Astrocyte of the spinal cord (primary cell): ENCODE measurements around the gene BCORL1.

ENCODE experiments used
- DNase-seq: peaks from one replicate; pipeline ENCODE4 v3.0.0; 2011; ENCODE audit warnings: low read depth, low spot score
- H3K4me3 ChIP-seq: 2 replicates; pipeline ENCODE4 v1.5.1; 2011; ENCODE audit warnings: low read depth, mild to moderate bottlenecking, low read length, moderate library complexity
- in situ Hi-C: cut with HindIII; loops from 2 replicates; pipeline ENCODE4 v1.10.0; 2017; ENCODE audit warnings: low sequenced_read_pairs
- TF ChIP-seq, protein P1 (sequence below): IDR thresholded peaks from 2 replicates; pipeline ENCODE4 v1.5.1; 2012; ENCODE audit warnings: low read depth, mild to moderate bottlenecking, low read length, inconsistent platforms

Gene BCORL1

DNA sequence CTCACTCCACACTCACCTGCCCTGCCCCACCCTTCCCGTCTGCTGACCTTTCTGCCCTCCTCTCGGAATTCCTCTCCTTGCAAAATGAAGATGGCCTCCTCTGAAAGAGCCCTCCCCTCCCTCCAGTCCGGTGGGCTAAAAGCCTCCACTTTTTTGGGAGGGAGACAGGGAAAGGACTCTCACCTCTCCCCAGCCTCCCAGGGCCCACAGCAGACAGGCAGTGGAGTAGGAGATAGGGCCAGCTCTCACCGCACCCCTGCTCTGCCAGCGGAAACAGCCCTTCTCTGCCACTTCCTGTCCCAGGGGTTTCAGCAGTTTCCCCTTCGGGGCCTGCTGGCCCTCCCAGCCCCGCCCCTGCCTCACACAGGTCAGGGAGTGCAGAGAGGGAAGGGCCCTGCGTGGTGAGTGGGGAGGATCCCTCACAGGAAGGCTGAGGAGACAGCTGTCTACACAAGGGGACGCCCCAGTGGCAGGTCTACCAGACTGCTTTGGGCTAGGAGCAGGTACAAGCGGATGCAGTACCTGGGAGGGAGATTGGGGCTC lies 109.6 kb downstream of the BCORL1 start:
- in situ Hi-C loops = no loop called here
- TF ChIP-seq, protein P1, sequence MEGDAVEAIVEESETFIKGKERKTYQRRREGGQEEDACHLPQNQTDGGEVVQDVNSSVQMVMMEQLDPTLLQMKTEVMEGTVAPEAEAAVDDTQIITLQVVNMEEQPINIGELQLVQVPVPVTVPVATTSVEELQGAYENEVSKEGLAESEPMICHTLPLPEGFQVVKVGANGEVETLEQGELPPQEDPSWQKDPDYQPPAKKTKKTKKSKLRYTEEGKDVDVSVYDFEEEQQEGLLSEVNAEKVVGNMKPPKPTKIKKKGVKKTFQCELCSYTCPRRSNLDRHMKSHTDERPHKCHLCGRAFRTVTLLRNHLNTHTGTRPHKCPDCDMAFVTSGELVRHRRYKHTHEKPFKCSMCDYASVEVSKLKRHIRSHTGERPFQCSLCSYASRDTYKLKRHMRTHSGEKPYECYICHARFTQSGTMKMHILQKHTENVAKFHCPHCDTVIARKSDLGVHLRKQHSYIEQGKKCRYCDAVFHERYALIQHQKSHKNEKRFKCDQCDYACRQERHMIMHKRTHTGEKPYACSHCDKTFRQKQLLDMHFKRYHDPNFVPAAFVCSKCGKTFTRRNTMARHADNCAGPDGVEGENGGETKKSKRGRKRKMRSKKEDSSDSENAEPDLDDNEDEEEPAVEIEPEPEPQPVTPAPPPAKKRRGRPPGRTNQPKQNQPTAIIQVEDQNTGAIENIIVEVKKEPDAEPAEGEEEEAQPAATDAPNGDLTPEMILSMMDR = no peak
- DNase-seq = no peak
- no peak overlapping the region for H3K4me3 ChIP-seq

DNA sequence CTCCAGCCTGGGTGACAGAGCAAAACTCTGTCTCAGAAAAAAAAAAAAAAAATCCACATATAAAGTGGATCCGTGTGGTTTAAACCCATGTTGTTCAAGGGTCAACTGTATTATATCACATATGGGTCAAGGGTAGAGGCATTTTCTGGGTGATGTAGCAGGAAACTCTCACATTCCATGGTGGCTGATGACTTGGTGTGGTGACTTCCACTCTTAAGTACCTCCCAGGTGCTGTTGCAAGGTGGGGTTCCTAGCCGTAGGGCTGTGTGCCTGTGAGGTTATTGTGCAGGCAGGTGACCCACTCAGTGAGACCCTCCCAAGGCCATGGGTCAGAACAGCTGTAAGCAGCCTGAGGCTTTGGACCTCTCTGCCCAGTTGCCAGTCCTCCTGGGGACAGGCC lies 110.8 kb downstream of the BCORL1 start:
- no peak overlapping the region for H3K4me3 ChIP-seq
- no peak for DNase-seq
- TF ChIP-seq, protein P1 = no peak
- in situ Hi-C loops = no loop called here

DNA sequence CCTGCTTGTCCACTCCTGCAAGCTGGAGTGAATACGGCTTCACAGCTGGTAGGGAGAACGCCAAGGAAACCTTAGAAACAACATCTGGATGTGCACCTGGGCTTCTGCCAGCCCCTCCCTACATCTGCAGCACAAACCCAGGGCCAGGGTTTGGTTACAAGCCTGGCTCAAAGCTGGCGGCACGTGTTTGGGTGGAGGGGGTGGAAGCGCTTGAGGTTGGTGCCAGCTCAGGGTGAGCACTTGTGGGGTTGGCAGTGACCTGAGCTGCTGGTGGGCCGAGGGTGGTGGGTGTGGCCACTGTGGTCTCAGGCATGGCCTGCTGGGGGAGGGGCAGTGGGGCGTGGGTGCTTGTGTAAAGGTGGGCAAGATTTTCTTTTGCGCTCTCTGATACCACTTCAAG lies 112.3 kb downstream of the BCORL1 start:
- DNase-seq = no peak
- TF ChIP-seq, protein P1 = no peak
- H3K4me3 ChIP-seq = no peak overlapping the region
- in situ Hi-C loops = no loop called here

DNA sequence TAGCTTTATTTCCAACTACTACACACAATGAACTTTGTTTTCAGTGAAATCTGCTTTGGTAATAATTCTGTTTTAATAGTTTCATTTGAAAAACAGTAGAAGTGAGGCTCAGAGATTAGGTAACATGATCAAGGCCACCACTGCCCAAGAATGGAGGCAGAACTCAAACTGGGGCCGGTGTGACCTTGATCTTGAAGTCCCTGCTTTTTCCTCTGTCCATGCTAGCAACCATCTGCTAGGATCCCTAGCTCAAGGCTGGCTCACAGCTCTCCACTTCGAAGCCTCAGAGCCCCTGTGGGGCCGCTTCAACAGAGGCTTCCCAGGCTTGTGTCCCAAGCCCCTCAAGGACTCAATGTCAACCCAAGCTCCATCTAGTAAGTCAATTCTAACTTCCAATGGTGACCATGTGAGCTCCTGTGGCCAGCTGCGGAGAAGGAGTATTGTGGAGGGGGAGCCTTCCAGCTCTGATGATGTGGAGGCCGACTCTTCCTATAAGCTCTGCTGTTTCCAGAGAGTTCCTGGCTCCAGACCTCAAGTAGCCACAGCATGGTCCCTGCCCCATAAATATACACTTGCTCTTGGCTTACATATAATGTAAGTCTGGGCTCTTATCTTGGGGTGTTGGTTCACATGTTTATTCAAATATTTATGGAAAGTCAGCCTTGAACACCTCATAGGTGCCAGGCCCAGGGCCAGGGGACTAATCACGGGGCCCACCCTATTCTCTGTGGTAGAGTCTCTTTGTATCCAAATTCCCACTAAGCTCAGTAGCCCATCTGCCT lies 113.0 kb downstream of the BCORL1 start:
- no peak overlapping the region for H3K4me3 ChIP-seq
- TF ChIP-seq, protein P1 = no peak
- in situ Hi-C loops = no loop called here
- no peak for DNase-seq

DNA sequence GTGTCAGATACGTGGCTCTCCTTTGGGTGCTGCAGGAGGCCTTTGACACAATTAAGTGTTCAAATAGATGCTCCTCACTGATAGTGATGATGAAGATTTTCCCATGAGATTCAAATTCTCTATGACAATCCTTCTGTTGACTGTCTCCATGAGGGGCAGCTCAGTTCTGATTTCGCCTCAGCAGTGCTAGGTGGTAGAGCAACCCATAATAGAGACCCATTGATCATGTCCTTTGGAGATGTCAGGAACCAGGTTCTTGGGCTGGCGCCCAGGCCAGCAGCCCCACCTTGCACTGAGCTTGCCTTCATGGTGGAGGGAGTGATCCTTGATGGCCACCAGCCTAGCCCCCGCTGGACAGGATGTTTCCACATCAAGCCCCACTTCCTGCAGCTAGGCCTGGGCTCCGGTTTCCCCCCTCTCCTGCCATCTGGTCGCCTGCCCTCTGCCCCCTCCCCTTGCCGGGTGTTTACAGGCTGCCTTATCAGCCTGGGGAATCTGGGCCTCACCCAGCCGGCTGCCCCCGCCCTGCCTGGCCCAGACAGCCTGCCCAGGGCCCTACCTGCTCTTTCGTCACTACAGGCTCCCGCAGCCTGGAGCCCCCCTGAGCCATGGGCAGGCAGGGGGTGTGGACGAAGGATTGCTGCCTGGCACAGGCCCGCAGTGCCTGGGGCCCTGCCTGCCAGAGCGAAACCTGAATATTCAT lies 115.2 kb downstream of the BCORL1 start:
- TF ChIP-seq, protein P1 = no peak
- no peak overlapping the region for H3K4me3 ChIP-seq
- in situ Hi-C loops = no loop called here
- no peak for DNase-seq

DNA sequence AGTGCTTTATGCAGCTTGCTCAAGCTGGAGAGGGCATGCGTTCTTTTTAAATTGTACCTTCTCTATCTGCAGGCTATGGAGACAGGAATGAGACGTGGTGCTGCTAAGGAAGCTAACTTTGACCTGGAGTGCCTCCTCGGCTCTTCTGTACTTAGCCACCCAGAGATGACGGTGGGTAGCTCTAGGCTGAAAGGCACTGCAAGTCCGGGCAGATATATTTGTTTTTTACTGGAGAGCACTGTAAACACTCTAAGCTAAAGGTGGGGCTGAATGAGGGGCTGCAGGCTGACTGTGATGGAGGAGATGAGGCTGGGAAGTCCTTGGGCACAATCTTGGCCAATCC lies 115.7 kb downstream of the BCORL1 start:
- no peak overlapping the region for H3K4me3 ChIP-seq

More for the DNA sequence above, 115.7 kb downstream of the BCORL1 start:
- in situ Hi-C loops = no loop called here
- DNase-seq = no peak
- TF ChIP-seq, protein P1 = no peak
